Right forelimb (tissue), 1 donor: ENCODE data around the gene MXD3.

ENCODE experiments used
- DNase-seq: peaks from one replicate; pipeline ENCODE4 v3.0.0-alpha.2; 2018

MXD3 gene

DNA sequence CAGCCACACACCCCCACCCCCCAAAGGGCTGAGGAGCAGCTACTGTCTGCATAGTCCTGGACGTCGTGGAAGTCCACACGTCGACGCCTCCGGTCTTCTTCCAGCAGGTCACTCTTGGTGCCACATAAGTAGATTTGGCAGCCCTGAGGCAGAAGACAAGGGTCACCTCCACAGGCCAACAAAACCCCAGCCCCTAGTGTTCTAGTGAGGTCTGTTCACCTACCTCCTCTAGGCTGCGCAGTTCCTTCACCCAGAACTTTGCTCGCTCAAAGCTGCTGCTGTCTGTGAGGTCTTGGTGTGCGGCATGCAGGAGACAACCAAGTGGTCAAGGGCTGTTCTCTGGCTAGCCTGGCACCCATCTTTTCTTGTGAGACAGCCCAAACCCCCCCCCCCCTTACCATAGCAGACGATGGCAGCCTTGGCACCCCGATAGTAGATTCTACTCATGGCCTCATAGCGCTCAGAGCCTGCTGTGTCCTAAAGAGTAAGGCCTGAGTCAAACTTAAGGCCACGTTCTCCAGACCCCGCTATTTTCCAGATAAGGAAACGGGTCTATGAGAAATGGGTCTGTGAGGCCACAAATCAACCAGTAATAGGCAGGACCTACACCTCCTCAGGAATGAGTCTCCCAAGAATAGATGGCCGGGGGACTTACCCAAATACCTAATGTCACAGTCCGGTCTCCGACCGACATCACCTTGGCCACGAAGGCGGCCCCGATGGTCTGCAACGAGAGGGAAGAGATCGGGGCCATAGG, 9.2 kb downstream of the MXD3 start:
- no peak for DNase-seq

GRCh38 chr5:177301503-177302165, 10.1 kb downstream of the MXD3 start:
- no peak for DNase-seq

DNA sequence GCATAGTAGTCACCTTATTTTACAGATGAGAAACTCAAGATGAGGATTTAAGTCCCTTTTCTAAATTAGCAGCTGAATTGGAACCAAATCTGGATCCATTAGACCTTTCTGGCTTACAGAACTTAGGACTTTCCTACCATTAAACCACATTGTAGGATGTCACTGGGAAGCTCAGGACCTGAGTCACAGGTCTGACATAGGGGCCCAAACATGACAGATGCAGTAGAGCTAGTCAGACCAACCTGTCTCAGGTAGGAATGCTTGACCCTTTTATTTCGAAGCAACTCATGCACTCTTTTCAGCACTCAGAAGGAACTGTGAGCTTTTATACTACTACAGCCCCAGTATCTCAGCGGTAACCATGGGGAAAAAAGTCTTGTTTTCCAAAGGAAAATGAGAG, 10.7 kb downstream of the MXD3 start:
- DNase-seq: no peak

DNA sequence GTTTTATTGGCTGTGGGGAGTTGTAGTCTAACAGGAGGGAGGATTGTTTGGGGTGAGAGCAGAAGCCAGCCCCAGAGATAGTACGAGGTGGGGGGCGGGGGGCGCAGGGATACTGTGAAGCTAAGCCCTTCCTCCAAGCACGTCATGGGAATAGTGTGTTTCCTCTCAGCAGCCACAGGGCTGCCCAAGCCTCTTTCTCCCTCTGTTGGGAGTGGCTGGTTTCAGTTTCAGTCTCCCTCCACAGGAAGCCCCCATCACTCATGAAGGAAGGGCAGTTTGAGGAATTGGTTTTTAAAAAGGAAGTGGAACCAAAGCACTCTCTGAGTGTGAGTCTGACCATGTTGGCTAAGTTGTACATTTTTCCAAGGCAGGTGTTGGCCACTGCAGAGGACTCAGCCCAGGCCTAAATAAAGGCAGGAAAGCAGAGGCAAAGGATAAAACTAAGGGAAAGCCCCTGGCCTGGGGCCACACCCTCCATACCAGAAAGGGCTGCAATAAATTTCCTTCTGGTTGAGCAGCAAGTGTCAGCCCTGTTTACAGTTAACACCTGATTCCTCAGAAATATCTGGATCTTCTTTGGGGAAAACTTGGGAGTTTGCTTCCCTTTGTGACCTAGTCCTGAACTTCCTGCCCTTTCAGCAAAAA, 11.3 kb downstream of the MXD3 start:
- DNase-seq: no peak

GRCh38 chr5:177299697-177300096, 12.0 kb downstream of the MXD3 start:
- DNase-seq: no peak

DNA sequence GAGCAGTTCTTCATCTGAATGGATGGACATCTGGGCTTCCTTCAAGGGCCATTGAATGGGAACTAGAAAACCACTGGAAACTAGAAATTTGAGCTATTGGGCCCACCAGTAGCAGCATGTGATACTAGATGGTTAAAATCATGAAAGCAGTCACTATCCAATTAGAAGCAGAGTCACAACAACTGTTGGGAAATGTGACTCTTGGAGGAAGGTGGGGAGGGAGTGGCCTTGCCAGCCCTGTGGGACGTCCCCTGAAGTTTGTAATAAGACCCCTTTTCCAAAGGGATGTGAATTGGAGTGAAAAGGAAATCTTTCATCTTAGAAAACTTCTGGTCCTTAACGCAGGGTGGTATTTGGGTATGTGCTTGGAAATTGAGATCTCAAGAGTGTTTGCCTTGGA, 13.8 kb downstream of the MXD3 start:
- no peak for DNase-seq

- DNase-seq: no peak
These were observed 15.1 kb downstream of the MXD3 start for GRCh38 chr5:177296581-177296980.

GRCh38 chr5:177295924-177296323, 15.8 kb downstream of the MXD3 start:
- DNase-seq: no peak

DNA sequence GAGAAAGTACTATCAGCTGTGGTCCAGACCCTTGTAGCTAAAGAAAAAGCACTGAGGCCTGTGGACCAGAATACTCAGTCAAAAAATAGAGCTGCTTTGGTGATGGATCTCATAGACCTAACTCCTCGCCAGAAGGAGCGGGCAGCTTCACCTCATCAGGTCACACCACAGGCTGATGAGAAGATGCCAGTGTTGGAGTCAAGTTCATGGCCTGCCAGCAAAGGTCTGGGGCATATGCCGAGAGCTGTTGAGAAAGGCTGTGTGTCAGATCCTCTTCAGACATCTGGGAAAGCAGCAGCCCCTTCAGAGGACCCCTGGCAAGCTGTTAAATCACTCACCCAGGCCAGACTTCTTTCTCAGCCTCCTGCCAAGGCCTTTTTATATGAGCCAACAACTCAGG, 17.1 kb downstream of the MXD3 start:
- DNase-seq: no peak

DNA sequence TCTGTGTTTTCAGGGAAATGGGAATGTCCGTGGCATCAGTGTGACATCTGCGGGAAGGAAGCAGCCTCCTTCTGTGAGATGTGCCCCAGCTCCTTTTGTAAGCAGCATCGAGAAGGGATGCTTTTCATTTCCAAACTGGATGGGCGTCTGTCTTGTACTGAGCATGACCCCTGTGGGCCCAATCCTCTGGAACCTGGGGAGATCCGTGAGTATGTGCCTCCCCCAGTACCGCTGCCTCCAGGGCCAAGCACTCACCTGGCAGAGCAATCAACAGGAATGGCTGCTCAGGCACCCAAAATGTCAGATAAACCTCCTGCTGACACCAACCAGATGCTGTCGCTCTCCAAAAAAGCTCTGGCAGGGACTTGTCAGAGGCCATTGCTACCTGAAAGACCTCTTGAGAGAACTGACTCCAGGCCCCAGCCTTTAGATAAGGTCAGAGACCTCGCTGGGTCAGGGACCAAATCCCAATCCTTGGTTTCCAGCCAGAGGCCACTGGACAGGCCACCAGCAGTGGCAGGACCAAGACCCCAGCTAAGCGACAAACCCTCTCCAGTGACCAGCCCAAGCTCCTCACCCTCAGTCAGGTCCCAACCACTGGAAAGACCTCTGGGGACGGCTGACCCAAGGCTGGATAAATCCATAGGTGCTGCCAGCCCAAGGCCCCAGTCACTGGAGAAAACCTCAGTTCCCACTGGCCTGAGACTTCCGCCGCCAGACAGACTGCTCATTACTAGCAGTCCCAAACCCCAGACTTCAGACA, 17.7 kb downstream of the MXD3 start:
- no peak for DNase-seq

DNA sequence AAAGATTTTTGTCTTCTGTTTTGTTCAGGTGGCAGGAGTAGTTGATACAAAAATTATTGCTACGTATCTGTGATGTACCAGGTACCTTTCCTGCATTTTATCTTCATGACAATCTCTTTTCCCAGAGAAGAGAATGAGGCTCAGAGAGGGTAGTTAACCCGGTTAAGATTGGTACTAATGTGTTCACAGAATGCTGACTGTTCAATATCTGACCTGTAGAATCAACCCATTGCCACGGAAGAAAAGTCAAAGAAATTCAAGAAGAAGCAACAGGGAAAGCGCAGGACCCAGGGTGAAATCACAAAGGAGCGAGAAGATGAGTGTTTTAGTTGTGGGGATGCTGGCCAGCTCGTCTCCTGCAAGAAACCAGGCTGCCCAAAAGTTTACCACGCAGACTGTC, 20.0 kb downstream of the MXD3 start:
- DNase-seq: no peak

DNA sequence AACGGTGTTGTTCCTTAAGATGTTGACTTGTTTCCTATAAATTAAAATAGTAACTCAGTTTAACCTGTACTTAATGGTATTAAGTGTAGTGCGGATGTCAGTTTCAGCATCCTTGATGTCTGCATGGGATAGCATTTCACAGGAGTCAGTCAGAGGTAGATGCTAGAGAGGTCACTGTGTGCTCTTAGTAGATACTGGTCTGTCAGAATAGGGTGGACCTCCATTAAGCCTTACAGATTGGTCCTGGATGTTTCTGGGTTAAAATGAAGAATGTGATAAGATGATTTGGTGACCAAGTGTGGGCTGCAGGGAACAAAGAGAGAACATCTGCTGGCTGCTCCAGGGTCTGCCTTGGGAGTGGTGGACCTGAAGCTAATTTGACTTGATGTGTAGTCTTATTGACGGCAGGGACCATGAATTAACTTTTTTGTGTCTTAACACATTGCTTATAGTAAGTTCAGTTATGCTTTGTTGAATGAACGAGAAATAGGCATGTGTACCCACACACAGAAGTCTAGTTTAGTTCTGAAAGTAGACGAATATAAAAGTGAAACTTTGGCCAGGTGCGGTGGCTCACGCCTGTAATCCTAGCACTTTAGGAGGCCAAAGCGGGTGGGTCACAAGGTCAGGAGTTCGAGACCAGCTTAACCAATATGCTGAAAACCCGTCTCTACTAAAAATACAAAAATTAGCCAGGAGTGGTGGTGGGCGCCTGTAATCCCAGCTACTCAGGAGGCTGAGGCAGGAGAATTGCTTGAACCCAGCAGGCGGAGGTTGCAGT, 20.7 kb downstream of the MXD3 start:
- no peak for DNase-seq

DNA sequence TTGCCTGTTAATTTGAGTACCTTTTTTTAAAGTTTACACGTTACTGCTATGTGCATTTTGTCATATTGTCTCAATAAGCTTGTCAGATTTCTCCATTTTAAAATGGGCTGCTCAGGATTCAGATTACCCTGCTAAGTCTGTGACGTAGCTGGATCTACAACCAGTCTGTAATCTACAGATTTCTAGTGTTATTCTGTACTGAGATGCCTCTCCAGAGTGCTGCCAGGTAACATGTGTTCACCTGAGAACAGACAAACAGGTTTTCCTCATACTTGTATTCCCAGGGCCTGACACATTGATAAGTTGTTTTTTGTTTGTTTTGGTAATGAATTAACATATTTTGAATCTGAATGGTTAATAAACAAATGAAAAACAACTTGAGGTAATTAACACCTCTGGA, 23.5 kb downstream of the MXD3 start:
- DNase-seq: no peak

DNA sequence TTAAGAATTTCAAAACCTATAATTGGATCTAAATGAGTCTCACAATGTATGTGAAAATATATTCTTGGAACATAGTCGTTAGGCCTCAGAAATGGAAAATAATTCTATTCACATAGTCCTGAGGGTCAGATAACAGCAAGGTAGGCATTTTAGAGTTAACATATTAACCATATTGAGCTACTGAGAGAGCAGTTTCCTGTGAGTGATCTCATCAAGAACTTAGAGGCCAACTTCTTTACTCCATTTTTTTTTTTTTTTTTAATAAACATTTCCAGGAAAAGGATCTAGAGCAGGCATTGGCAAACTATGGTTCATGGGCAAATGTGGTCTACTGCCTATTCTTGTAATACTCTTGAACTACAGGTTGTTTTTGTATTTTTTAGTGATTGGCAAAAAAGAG, 34.8 kb downstream of the MXD3 start:
- no peak for DNase-seq

DNA sequence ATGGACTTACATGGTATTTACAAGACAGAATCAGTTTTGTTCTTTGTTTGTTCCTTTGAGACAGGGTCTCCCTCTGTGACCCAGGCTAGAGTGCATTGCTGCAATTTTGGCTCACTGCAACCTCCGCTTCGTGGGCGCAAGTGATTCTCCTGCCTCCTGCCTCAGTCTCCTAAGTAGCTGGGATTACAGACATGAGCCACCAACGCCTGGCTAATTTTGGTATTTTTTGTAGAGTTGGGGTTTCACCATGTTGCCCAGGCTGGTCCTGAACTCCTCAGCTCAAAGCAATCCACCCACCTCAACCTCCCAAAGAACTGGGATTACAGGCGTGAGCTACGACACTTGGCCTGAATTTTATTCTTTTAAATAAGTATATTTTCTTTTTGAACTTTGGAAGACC, 35.8 kb downstream of the MXD3 start:
- DNase-seq: no peak

- DNase-seq: no peak
These were observed 40.6 kb downstream of the MXD3 start for GRCh38 chr5:177271113-177271512.

- no peak for DNase-seq
These were observed 41.0 kb downstream of the MXD3 start for GRCh38 chr5:177270653-177271052.

DNA sequence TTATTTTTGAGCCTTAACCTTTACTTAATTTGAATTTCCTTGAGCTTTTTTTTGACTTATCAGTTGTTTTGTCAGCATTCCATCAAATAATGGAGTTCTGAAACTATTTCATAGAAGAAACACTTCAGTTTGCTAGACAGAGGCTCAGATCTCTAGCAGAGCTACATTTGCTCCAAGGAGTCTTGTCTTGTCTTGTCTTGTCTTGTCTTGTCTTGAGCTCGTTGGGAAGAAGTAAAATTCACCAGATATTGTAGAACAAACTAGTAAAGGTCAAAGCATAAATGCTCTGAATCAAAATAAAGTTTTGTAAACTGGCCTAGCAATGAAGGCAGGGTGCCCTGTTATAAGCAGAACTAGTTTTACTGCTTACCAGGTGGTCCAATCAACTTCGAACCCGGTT, 41.7 kb downstream of the MXD3 start:
- DNase-seq: no peak

DNA sequence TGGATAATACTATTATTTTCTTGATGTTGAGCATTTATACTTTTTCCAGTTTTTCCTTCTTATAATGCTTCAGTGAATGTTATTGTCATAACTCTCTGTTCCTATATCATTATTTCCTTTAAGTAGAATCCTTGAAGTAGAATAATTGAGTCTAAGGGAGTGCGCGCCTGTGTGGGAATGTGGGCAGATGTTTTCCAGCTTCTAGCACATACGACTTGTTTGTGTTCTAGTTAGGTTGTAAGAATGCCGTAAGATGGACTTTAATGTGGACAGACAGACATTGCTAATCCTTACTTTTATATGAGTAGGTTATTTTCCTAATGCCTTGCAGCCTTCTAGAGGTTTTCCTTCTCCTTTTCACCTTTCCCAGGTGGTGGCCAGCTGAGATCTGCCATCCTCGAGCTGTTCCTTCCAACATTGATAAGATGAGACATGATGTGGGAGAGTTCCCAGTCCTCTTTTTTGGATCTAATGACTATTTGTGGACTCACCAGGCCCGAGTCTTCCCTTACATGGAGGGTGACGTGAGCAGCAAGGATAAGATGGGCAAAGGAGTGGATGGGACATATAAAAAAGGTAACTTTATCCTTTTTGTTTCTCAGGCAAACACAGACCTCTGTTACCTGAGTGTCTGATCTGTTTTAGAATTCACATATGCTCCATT, 42.3 kb downstream of the MXD3 start:
- DNase-seq: no peak

GRCh38 chr5:177265395-177265794, 46.3 kb downstream of the MXD3 start:
- no peak for DNase-seq

DNA sequence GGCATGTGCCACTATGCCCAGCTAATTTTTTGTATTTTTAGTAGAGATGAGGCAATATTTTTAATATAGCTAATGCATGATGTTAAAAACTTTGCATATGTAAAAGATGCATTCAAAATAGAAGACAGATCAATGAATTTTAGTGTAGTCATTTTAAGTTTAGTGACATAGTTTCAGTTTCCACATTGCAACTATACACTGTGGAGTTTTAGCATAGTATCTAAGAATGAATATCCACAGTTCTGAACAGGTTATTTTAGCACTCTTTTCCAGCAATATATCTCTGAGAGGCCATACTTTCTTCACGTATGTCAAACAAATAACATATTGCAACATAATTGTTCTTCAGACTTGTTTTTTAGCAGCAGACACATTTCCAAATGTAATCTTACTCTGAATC, 47.5 kb downstream of the MXD3 start:
- no peak for DNase-seq

GRCh38 chr5:177261510-177261909, 50.2 kb downstream of the MXD3 start:
- DNase-seq: no peak
